GM12873 (cell line): Measurements from ENCODE around the gene POLR3K.

Experiments
- CTCF ChIP-seq: IDR thresholded peaks from 2 replicates; pipeline ENCODE4 v1.5.1; 2012; ENCODE audit warnings: low read depth, mild to moderate bottlenecking, moderate library complexity, low read length, control low read depth; ENCODE audit not compliant: insufficient read depth; ENCODE audit errors: missing control alignments

The POLR3K gene

GRCh38 chr16:71540-72401 lies 18.4 kb upstream of the POLR3K start:
- no peak for TF ChIP-seq CTCF

GRCh38 chr16:71210-71539 lies 17.8 kb upstream of the POLR3K start:
- TF ChIP-seq CTCF = no peak

- TF ChIP-seq CTCF = no peak
Observed at GRCh38 chr16:69181-69580, 15.8 kb upstream of the POLR3K start.

GRCh38 chr16:67884-68789 lies 14.7 kb upstream of the POLR3K start:
- no peak for TF ChIP-seq CTCF

- TF ChIP-seq CTCF = no peak
Observed at GRCh38 chr16:67183-67791, 13.9 kb upstream of the POLR3K start.

- TF ChIP-seq CTCF = no peak
Observed at GRCh38 chr16:66309-67182, 13.1 kb upstream of the POLR3K start.
